ENCODE data around the gene TENM4.

- TF ChIP-seq CTCF (IDR thresholded peaks at IDR 0.05) (no peak), EZH2 (IDR thresholded peaks at IDR 0.05) (no peak), EZH2phosphoT487 (IDR thresholded peaks at IDR 0.05) (no peak)
These were observed 205.1 kb downstream of the TENM4 start for GRCh38 chr11:79235696-79236095.

All from neural progenitor cell (in vitro differentiated cells).